Ishikawa (cell line): ENCODE results near the gene GPC6.

Experiments used
- CEBPB ChIP-seq: IDR thresholded peaks from 2 replicates; pipeline ENCODE4 v1.6.1; 2012
- CREB1 ChIP-seq: IDR thresholded peaks from 2 replicates; pipeline ENCODE4 v1.6.1; 2012; ENCODE audit warnings: low read depth
- EGR1 ChIP-seq: IDR thresholded peaks from 2 replicates; pipeline ENCODE4 v1.6.1; 2012
- EP300 ChIP-seq: IDR thresholded peaks from 2 replicates; pipeline ENCODE4 v1.6.1; 2012; ENCODE audit warnings: borderline replicate concordance
- FOXM1 ChIP-seq: IDR thresholded peaks from 2 replicates; pipeline ENCODE4 v1.6.1; 2012; ENCODE audit warnings: low read depth, borderline replicate concordance
- MAX ChIP-seq: IDR thresholded peaks from 2 replicates; pipeline ENCODE4 v1.6.1; 2012
- NFIC ChIP-seq: IDR thresholded peaks from 2 replicates; pipeline ENCODE4 v1.6.1; 2012
- RAD21 ChIP-seq: IDR thresholded peaks from 2 replicates; pipeline ENCODE4 v1.6.1; 2012; ENCODE audit warnings: low read depth
- TAF1 ChIP-seq: IDR thresholded peaks from 2 replicates; pipeline ENCODE4 v1.6.1; 2012; ENCODE audit warnings: low read depth, mild to moderate bottlenecking
- TCF12 ChIP-seq: IDR thresholded peaks from 2 replicates; pipeline ENCODE4 v1.6.1; 2012; ENCODE audit warnings: low read depth
- TEAD4 ChIP-seq: IDR thresholded peaks from 2 replicates; pipeline ENCODE4 v1.6.1; 2012
- USF1 ChIP-seq: IDR thresholded peaks from 2 replicates; pipeline ENCODE4 v1.6.1; 2012
- YY1 ChIP-seq: IDR thresholded peaks from 2 replicates; pipeline ENCODE4 v1.6.1; 2012; ENCODE audit warnings: low read depth
- ZBTB7A ChIP-seq: IDR thresholded peaks from 2 replicates; pipeline ENCODE4 v1.6.1; 2012; ENCODE audit warnings: low read depth
- TF ChIP-seq, protein P1 (sequence below): IDR thresholded peaks from 2 replicates; pipeline ENCODE4 v1.6.1; 2012; ENCODE audit warnings: low read depth, mild to moderate bottlenecking

Gene GPC6

DNA sequence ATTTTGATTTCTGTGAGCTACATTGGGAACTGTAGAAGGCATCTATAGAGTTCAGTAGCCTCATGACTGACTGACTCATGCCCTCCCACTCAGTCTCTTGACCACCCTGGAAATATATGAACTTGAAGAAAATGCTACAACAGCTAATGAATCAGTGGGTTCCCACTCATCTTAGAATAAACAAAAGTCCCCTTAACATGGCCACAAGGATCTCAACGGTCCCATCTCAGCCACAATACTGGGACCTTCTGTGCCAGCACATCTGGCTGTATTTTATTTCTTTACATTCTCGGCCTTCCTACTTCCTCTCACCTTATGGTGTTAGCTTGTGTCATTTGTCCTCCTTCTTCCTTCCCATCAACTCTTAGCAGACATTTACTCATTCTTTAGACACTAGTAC is 633.1 kb downstream of the GPC6 start:
- TF ChIP-seq CREB1 (no peak), TAF1 (no peak), NFIC (no peak), EP300 (no peak), USF1 (no peak), ZBTB7A (no peak), TCF12 (no peak), RAD21 (no peak), CEBPB (no peak), EGR1 (no peak), MAX (no peak), YY1 (no peak), FOXM1 (no peak), TEAD4 (no peak)
- TF ChIP-seq, protein P1, sequence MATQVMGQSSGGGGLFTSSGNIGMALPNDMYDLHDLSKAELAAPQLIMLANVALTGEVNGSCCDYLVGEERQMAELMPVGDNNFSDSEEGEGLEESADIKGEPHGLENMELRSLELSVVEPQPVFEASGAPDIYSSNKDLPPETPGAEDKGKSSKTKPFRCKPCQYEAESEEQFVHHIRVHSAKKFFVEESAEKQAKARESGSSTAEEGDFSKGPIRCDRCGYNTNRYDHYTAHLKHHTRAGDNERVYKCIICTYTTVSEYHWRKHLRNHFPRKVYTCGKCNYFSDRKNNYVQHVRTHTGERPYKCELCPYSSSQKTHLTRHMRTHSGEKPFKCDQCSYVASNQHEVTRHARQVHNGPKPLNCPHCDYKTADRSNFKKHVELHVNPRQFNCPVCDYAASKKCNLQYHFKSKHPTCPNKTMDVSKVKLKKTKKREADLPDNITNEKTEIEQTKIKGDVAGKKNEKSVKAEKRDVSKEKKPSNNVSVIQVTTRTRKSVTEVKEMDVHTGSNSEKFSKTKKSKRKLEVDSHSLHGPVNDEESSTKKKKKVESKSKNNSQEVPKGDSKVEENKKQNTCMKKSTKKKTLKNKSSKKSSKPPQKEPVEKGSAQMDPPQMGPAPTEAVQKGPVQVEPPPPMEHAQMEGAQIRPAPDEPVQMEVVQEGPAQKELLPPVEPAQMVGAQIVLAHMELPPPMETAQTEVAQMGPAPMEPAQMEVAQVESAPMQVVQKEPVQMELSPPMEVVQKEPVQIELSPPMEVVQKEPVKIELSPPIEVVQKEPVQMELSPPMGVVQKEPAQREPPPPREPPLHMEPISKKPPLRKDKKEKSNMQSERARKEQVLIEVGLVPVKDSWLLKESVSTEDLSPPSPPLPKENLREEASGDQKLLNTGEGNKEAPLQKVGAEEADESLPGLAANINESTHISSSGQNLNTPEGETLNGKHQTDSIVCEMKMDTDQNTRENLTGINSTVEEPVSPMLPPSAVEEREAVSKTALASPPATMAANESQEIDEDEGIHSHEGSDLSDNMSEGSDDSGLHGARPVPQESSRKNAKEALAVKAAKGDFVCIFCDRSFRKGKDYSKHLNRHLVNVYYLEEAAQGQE = no peak

DNA sequence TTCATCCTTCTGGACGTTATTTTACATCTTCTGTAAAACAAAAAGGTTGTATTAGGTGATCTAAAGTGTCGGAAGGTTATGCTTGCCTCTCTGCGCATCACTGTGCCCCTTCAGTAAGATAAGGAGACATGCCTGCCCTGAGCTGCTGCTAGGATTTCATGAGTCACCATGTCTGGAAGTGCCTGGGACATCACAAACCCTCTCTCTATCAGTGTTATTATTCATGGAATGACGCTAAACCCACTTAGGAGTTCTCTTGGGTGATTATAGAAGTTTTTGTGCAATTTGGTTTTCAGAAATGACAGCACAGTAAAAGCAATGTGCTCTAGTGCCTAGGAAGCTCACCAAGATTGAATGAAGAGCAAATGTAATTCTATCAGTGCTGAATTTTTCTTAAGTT is 635.2 kb downstream of the GPC6 start:
- TF ChIP-seq YY1 (no peak), TCF12 (no peak), EGR1 (no peak), NFIC (no peak), USF1 (no peak), FOXM1 (no peak), TAF1 (no peak), EP300 (no peak), MAX (no peak), TEAD4 (no peak)
- TF ChIP-seq, protein P1 = no peak

DNA sequence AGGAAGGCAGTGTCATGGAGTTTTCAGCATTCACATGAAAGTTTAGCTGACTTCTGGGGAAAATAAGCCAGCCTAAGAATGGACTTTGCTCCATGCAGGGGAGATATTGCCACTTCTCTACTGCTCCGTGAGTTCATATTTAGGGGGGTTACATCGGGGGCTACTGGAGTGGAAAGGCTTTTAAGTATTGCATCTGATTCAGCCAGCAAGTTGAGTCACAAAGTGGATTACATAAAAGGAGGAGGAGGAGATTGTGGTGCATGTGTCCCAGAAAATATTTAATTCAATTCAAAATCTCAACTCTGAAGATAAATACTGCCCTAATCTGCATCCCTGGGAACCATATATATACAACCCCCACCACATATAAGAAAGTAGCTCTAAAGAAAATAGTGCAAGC is 635.7 kb downstream of the GPC6 start:
- TF ChIP-seq CEBPB (no peak), TEAD4 (no peak), CREB1 (no peak), EP300 (no peak), USF1 (no peak), MAX (no peak), EGR1 (no peak), TCF12 (no peak), TAF1 (no peak)
- TF ChIP-seq, protein P1 = no peak

- TF ChIP-seq CEBPB = no peak
- no peak for TF ChIP-seq EP300
- TF ChIP-seq USF1 = no peak
- TF ChIP-seq, protein P1 = no peak
- no peak for TF ChIP-seq TEAD4
- TF ChIP-seq ZBTB7A = no peak
- no peak for TF ChIP-seq TAF1
- TF ChIP-seq CREB1 = no peak
Measured at GRCh38 chr13:93865235-93865634, 638.6 kb downstream of the GPC6 start.
